GM12878 (cell line): Measurements from ENCODE around the gene HEPACAM2. TPM values are rescaled to one million over a fixed set of nuclear protein-coding genes. Genes with fewer than 3 reads are reported as not detected.

Experiments
- ATAC-seq: fragments of 200-7000 bp; cut with Tn5 transposase; 3 replicates; pipeline ENCODE4 v1.9.1; 2020; ENCODE audit warnings: mild to moderate bottlenecking, moderate library complexity
- BruUV-seq: library from RNA; stranded (reverse); fragments of 400-500 nt; replicated peaks from 2 replicates; lab custom pipeline; 2021; lab: Mats Ljungman, UMichigan
- CTCF ChIA-PET: fragments of 300-600 bp; sonication (Branson Sonifier 250); formaldehyde crosslinking; extraction: SDS; loops from one replicate; lab custom pipeline; 2021; ENCODE audit warnings: inconsistent platforms; lab: Yijun Ruan, JAX
- POLR2A ChIA-PET: fragments of 350-600 bp; formaldehyde crosslinking; extraction: SDS; loops from one replicate; lab custom pipeline; 2021; ENCODE audit warnings: inconsistent platforms; lab: Charles Lee
- RAD21 ChIA-PET: fragments of 300-600 bp; sonication (Branson Sonifier 250); formaldehyde crosslinking; loops from one replicate; lab custom pipeline; 2023; ENCODE audit warnings: antibody characterized with exemption; ENCODE audit not compliant: unreplicated experiment; lab: Charles Lee
- SMC1A ChIA-PET: fragments of 300-600 bp; sonication (Branson Sonifier 250); formaldehyde crosslinking; loops from one replicate; lab custom pipeline; 2023; ENCODE audit not compliant: unreplicated experiment, uncharacterized antibody; lab: Charles Lee
- DNase-seq: peaks from one replicate; pipeline ENCODE4 v3.0.0-alpha.2; 2011; ENCODE audit warnings: low read depth, low spot score
- FAIRE-seq: peaks from 3 replicates; lab custom pipeline; 2011; peaks lifted over from hg19 to GRCh38; lab: Jason Lieb, UNC
- H2AFZ ChIP-seq: 2 replicates; pipeline ENCODE4 v1.6.0; 2011; ENCODE audit warnings: low read depth, low read length, control low read depth; ENCODE audit not compliant: control insufficient read depth
- H3K27ac ChIP-seq: 2 replicates; pipeline ENCODE4 v1.5.1; 2011; ENCODE audit warnings: control low read depth; ENCODE audit not compliant: control insufficient read depth, insufficient read depth
- H3K27me3 ChIP-seq, 2 experiments: replicated peaks in 1 of 2; 2 replicates each; pipeline versions ENCODE4 v1.6.0 to v1.6.1; 2011; ENCODE audit warnings: low read length in 1 of 2; ENCODE audit not compliant: control insufficient read depth in 2 of 2, insufficient read depth in 2 of 2
- H3K36me3 ChIP-seq, 2 experiments: 2 replicates each; pipeline ENCODE4 v1.5.1; 2011; ENCODE audit warnings: low read length in 1 of 2; ENCODE audit not compliant: control insufficient read depth in 2 of 2, insufficient read depth in 2 of 2
- H3K4me1 ChIP-seq: 2 replicates; pipeline ENCODE4 v1.6.1; 2011; ENCODE audit warnings: mild to moderate bottlenecking, low read length, moderate library complexity, mixed read lengths; ENCODE audit not compliant: control insufficient read depth, insufficient read depth
- H3K4me2 ChIP-seq: 2 replicates; pipeline ENCODE4 v1.6.0; 2011; ENCODE audit warnings: control low read depth; ENCODE audit not compliant: control insufficient read depth, insufficient read depth
- H3K4me3 ChIP-seq: fragments of 200-600 bp; sonication (generic); 2 replicates; pipeline ENCODE4 v1.5.1; 2016
- H3K79me2 ChIP-seq: 2 replicates; pipeline ENCODE4 v1.6.0; 2011; ENCODE audit warnings: low read length; ENCODE audit not compliant: control insufficient read depth, insufficient read depth
- H3K9ac ChIP-seq: 2 replicates; pipeline ENCODE4 v1.8.0; 2011; ENCODE audit warnings: low read length, control low read depth, mixed read lengths; ENCODE audit not compliant: control insufficient read depth, insufficient read depth
- H3K9me3 ChIP-seq: replicated peaks from 3 replicates; pipeline ENCODE4 v1.5.1; 2011; ENCODE audit warnings: mild to moderate bottlenecking, low read length; ENCODE audit not compliant: control insufficient read depth, insufficient read depth
- H4K20me1 ChIP-seq: 2 replicates; pipeline ENCODE4 v1.6.0; 2011; ENCODE audit not compliant: control insufficient read depth, insufficient read depth
- FOS ChIP-seq: IDR thresholded peaks from 3 replicates; pipeline ENCODE4 v1.6.1; 2011; ENCODE audit warnings: borderline replicate concordance; ENCODE audit not compliant: insufficient read length; ENCODE audit errors: extremely low read depth
- FOXK2 ChIP-seq: fragments of 450-650 bp; IDR thresholded peaks from 2 replicates; pipeline ENCODE4 v1.6.1; 2017; ENCODE audit warnings: mild to moderate bottlenecking, moderate library complexity
- FOXM1 ChIP-seq: IDR thresholded peaks from 2 replicates; pipeline ENCODE4 v1.6.1; 2012; ENCODE audit warnings: low read depth, mild to moderate bottlenecking, inconsistent platforms, low read length, moderate library complexity
- HDAC6 ChIP-seq: fragments of 200-600 bp; sonication (generic); IDR thresholded peaks from one replicate; pipeline ENCODE4 v1.8.0; 2017; ENCODE audit warnings: antibody characterized with exemption; ENCODE audit not compliant: unreplicated experiment
- HSF1 ChIP-seq: fragments of 150-350 bp; IDR thresholded peaks from 2 replicates; pipeline ENCODE4 v1.6.1; 2014; ENCODE audit warnings: mild to moderate bottlenecking, low read depth, low read length
- LARP7 ChIP-seq: fragments of 450-650 bp; IDR thresholded peaks from 2 replicates; pipeline ENCODE4 v1.6.1; 2017; ENCODE audit warnings: mild to moderate bottlenecking
- MTA2 ChIP-seq: fragments of 450-650 bp; IDR thresholded peaks from 2 replicates; pipeline ENCODE4 v1.6.1; 2016; ENCODE audit warnings: low read depth, mild to moderate bottlenecking, moderate library complexity
- NFYA ChIP-seq: IDR thresholded peaks from 2 replicates; pipeline ENCODE4 v1.6.1; 2011; ENCODE audit warnings: low read depth, mild to moderate bottlenecking, low read length, improper control_type of control experiment, borderline replicate concordance
- NFYB ChIP-seq: IDR thresholded peaks from 2 replicates; pipeline ENCODE4 v1.6.1; 2011; ENCODE audit warnings: low read depth, mild to moderate bottlenecking, low read length, improper control_type of control experiment, moderate library complexity; ENCODE audit not compliant: insufficient read depth
- NR2C1 ChIP-seq: fragments of 450-650 bp; IDR thresholded peaks from 2 replicates; pipeline ENCODE4 v1.6.1; 2017; ENCODE audit warnings: antibody characterized with exemption, mild to moderate bottlenecking, moderate library complexity
- NR2C2 ChIP-seq: IDR thresholded peaks from 2 replicates; pipeline ENCODE4 v1.6.1; 2011; ENCODE audit warnings: borderline replicate concordance, low read depth; ENCODE audit not compliant: control insufficient read depth, insufficient read length
- NR2F1 ChIP-seq: fragments of 450-650 bp; conservative IDR thresholded peaks from 2 replicates; pipeline ENCODE4 v1.6.1; 2017; ENCODE audit warnings: mild to moderate bottlenecking
- RBBP5 ChIP-seq: fragments of 200-600 bp; sonication (generic); conservative IDR thresholded peaks from 2 replicates; pipeline ENCODE4 v1.6.1; 2016
- RCOR1 ChIP-seq: conservative IDR thresholded peaks from 2 replicates; pipeline ENCODE4 v1.6.1; 2012; ENCODE audit warnings: low read depth, low read length, improper control_type of control experiment
- SMAD5 ChIP-seq: IDR thresholded peaks from 2 replicates; pipeline ENCODE4 v1.6.1; 2016; ENCODE audit warnings: antibody characterized with exemption, low read depth
- ZBED1 ChIP-seq: IDR thresholded peaks from 2 replicates; pipeline ENCODE4 v1.6.1; 2016; ENCODE audit warnings: borderline replicate concordance
- ZNF384 ChIP-seq: IDR thresholded peaks from 2 replicates; pipeline ENCODE4 v1.6.1; 2012; ENCODE audit warnings: low read depth, mild to moderate bottlenecking, low read length, improper control_type of control experiment, borderline replicate concordance
- ZNF622 ChIP-seq: fragments of 450-650 bp; IDR thresholded peaks from 2 replicates; pipeline ENCODE4 v1.6.1; 2017; ENCODE audit warnings: mild to moderate bottlenecking, inconsistent platforms
- WGBS: methylation state at CpG from one replicate; pipeline ENCODE4 v1.1.6; 2016; ENCODE audit warnings: low lambda C conversion rate; ENCODE audit not compliant: insufficient replicate concordance, insufficient coverage; ENCODE audit errors: missing lambda C conversion rate; 5-methylcytosine and 5-hydroxymethylcytosine counted together
- in situ Hi-C: fragments of 300-500 bp; cut with MboI; formaldehyde crosslinking; loops from 9 replicates; pipeline ENCODE4 v1.14.3; 2018; ENCODE audit warnings: mixed read lengths
- intact Hi-C: fragments of 100-400 bp; cut with micrococcal nuclease; formaldehyde crosslinking; loops from one replicate; pipeline ENCODE4 v1.14.2; 2022; ENCODE audit not compliant: unreplicated experiment
- polyA plus RNA-seq, 11 experiments: library from polyadenylated mRNA; depleted of rRNA in 4 of 11; unstranded in 6 of 11; stranded (reverse) in 5 of 11; fragments of >200 nt; fragmentation: Nextera tagmentation in 4 of 11; fragmentation: Illumina TruSeq in 1 of 11; extraction: Ambion mirVana in 4 of 11; extraction: Trizol in 1 of 11; gene quantifications; 1 replicate in 1 of 11; 2 replicates in 10 of 11; pipeline versions ENCODE4 v1.2.1 to v1.2.3, GENCODE V29; 2011 to 2016; ENCODE audit warnings: inconsistent platforms in 2 of 11, missing spikeins in 2 of 11, low read depth in 1 of 11
- total RNA-seq, 4 experiments: library from RNA; depleted of rRNA in 3 of 4; stranded (reverse); fragments of >200 nt in 3 of 4; fragmentation: Illumina TruSeq in 1 of 4; extraction: Trizol in 1 of 4; gene quantifications; 2 replicates each; pipeline versions ENCODE4 v1.2.1 to v1.2.3, GENCODE V29; 2013 to 2021

HEPACAM2 gene
- total and polyA plus RNA-seq, 10 of the 15 experiments (the other 5 are each of a cell fraction or from before 2014, with no cell fraction given) = 0.04 to 0.58 TPM; not detected in 8

- Histone ChIP-seq H3K27ac (no peak overlapping the region), H3K4me3 (no peak overlapping the region), H3K27me3 (no peaks in the 10 kb centered on the region; a peak in 1 of 4 replicates), H3K4me1 (no peaks in the 10 kb centered on the region), H4K20me1 (no peaks in the 10 kb centered on the region), H3K79me2 (no peaks in the 10 kb centered on the region), H3K9me3 (no peaks in the 10 kb centered on the region), H3K36me3 (no peaks in the 10 kb centered on the region), H3K9ac (no peak overlapping the region), H2AFZ (no peak overlapping the region), H3K4me2 (no peak overlapping the region)
- BruUV-seq = no TSS peak
- no peak for FAIRE-seq
- in situ Hi-C loops (no loop called here), intact Hi-C loops (no loop called here)
- ATAC-seq = no peak
- CTCF ChIA-PET = no interaction called here
- WGBS = 28% methylated on average over 10 of the region's 10 CpGs
- RAD21 ChIA-PET = no interaction called here
- SMC1A ChIA-PET = no interaction called here
- POLR2A ChIA-PET = no interaction called here
- no peak for DNase-seq
- no peak for TF ChIP-seq ZBED1
- no peak for TF ChIP-seq HDAC6
- no peak for TF ChIP-seq ZNF384
- TF ChIP-seq NR2C2 = no peak
- no peak for TF ChIP-seq FOXM1
Observed at GRCh38 chr7:93218997-93219827, 7.1 kb downstream of the HEPACAM2 start.

- CTCF ChIA-PET = interaction anchor here (0.7 kb wide), 1 partner anchor 33 kb away, joined by 4 read pairs; no protein-coding TSS in a partner anchor
- no peaks in the 10 kb centered on the region for H3K36me3 ChIP-seq
- H3K9ac ChIP-seq = no peak overlapping the region
- peaks cover 0 to 3% of the 10 kb centered on the region in 2 experiments; a peak in 1 of 4 replicates for H3K27me3 ChIP-seq
- SMC1A ChIA-PET = no interaction called here
- no peak overlapping the region for H3K27ac ChIP-seq
- DNase-seq = no peak
- FAIRE-seq = no peak
- H3K4me1 ChIP-seq = no peaks in the 10 kb centered on the region
- RAD21 ChIA-PET = no interaction called here
- ATAC-seq = no peak
- POLR2A ChIA-PET = no interaction called here
- no peaks in the 10 kb centered on the region for H3K9me3 ChIP-seq
- intact Hi-C loops (no loop called here), in situ Hi-C loops (no loop called here)
- H3K4me3 ChIP-seq = no peak overlapping the region
- 53% methylated on average over 1 of the region's 1 CpG for WGBS
- H2AFZ ChIP-seq = no peak overlapping the region
- H3K79me2 ChIP-seq = no peaks in the 10 kb centered on the region
- BruUV-seq = no TSS peak
- no peak overlapping the region for H3K4me2 ChIP-seq
- H4K20me1 ChIP-seq = no peaks in the 10 kb centered on the region
- TF ChIP-seq ZNF384 = no peak
- TF ChIP-seq NR2F1 = no peak
- TF ChIP-seq NR2C1 = no peak
- TF ChIP-seq LARP7 = no peak
- no peak for TF ChIP-seq RBBP5
- TF ChIP-seq NFYB = no peak
- no peak for TF ChIP-seq SMAD5
- no peak for TF ChIP-seq MTA2
- no peak for TF ChIP-seq FOXK2
- no peak for TF ChIP-seq HSF1
- TF ChIP-seq ZNF622 = no peak
- TF ChIP-seq FOS = no peak
- TF ChIP-seq RCOR1 = no peak
- no peak for TF ChIP-seq NFYA
Observed at GRCh38 chr7:93212881-93213280, 13.4 kb downstream of the HEPACAM2 start.
